Endometrial microvascular endothelial cells (primary cell): ENCODE results near the gene C5orf15. TPM values are rescaled to one million over a fixed set of nuclear protein-coding genes. Genes with fewer than 3 reads are reported as not detected.
"Not testable (repeated sequence)": the region's sequence is repeated elsewhere in the genome, so short reads cannot be mapped to it uniquely, and the experiment has no call there.

Experiments used
- in situ Hi-C: cut with HindIII; loops from 2 replicates; pipeline ENCODE4 v1.10.0; 2017; ENCODE audit warnings: low sequenced_read_pairs, low pct_unique_long_range_greater_than_20kb; ENCODE audit errors: inconsistent ontology term
- total RNA-seq: library from RNA; depleted of rRNA; stranded (reverse); fragments of >200 nt; gene quantifications from one replicate; pipeline ENCODE4 v1.2.3, GENCODE V29; 2015; ENCODE audit errors: inconsistent ontology term

The C5orf15 gene
- total RNA-seq, 1 donor from 2014 or later, result 40.9 TPM

DNA sequence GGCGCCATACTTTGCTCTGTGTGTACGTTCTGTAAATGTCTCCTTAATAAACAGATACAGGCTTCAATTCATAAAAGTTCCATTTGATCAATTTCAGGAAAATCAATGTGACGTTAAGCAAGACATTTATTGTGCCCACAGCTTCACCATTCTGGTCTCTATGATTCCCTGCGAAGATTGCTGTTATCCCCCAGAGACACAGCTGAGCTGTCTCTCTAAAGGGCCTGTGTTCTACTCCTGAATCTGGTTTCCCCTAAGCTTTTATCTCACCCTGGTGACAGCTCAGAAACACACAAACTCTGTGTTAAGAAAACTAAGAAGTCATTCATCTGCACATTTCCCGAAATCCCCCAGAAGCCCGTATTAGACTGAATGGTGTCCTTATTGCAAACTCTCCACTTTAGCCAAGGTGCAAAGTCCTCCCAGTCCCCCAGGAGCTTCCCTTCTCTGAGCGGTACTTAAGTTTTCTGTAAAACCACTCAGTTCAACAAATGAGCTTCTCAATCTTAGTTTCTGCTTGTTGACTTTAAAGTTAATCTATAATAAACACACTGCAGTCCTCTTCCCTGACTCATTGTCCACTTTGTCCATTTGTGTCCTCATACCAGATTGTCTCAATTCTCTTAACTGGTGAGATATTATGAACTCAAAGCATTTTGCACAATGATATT is 1.4 kb upstream of the C5orf15 start:
- in situ Hi-C loops, result no loop called here

GRCh38 chr5:133967698-133968203 is 674 bp downstream of the C5orf15 start:
- in situ Hi-C loops, result no loop called here

DNA sequence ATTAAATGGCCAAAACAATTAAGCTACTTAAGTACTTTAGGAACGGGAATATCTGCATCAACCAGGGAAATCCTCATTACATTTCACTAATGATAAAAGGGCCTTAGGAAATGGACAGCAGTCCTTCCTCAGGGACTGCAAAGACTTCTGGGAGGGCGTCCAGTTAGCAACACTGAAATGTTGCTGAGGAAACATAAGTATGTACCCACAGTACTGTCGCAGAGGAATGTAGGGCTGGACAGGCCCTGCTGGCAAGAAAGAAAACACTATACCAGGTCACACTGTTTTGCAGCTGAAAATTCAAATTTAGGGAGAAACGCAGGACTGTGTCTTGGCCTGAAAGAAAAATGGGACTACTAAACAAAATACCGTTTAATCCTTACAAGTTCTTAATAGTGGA is 1.3 kb downstream of the C5orf15 start:
- in situ Hi-C loops, result no loop called here

- in situ Hi-C loops, result no loop called here
Measured at GRCh38 chr5:133966090-133966489, 2.3 kb downstream of the C5orf15 start.

GRCh38 chr5:133963493-133964128 is 4.8 kb downstream of the C5orf15 start:
- in situ Hi-C loops, result no loop called here

DNA sequence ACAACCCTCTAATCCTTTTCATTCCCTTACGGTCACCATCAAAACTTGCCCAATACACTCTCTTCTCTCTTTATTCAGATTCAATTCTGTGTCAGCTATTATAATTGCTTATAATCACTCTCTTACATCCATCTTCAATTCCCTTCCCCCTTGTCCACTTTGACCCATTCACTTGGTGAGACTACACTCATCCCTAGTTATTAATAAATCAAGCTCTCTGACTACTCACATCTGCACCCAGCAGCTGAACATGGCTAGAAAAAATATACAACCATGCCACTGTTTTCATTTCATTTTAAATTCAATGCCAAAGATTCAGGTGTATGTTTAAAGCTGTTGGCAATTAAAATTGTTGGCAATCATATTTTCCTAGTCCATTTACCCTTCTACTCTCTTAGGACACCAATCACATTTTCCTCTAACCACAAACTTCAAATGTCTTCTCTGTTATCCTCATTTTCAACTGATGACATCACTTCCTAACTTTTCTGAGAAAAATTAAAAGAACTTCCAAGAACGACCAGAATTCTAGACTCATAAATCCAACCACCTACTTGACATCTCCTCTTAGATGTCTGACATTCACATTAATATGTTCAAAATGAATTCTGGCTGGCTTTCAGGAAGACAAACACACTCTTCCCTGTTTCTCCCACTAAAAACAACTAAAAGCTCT is 5.5 kb downstream of the C5orf15 start:
- in situ Hi-C loops, result no loop called here

DNA sequence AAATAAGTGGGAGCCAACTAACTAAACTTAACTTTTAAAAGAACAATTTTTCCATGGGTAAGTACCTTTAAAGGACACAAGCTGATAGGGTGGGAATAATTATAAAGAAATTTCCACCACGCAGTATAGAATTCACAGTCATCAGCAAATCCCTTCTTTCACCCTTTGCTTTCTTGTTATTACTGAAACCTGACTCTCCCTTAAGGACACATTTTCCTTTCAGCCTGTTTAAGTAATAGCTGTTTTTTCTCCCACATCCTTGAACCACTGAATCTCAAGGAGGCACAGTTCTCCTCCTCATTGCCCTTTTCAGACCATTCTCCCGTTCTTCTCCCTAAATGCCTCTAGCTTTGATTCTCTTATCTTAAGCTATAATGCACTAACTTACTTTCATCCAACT is 6.3 kb downstream of the C5orf15 start:
- in situ Hi-C loops, result no loop called here

- in situ Hi-C loops, result no loop called here
Measured at GRCh38 chr5:133959643-133960042, 8.8 kb downstream of the C5orf15 start.

DNA sequence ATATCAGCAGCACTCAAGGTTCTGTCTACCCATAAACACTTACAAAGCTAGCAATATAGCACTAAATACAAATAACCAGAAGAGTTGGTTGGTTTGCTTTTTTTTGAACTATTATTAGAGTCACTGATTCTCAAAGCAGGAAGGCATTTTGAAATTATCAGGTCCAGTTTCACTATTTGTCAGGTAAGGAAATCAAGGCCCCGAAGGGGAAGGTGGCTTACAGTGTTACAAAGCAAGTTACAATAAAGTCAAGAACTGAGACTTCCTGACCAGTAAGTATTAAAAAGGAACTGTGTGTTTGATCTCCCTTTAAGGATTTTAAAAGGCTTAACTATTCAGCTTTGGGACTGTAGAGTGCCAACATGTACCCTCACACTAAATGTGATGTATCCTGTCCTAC is 10.8 kb downstream of the C5orf15 start:
- in situ Hi-C loops, result no loop called here

GRCh38 chr5:133957080-133957479 is 11.3 kb downstream of the C5orf15 start:
- in situ Hi-C loops, result no loop called here

- in situ Hi-C loops, result not testable (repeated sequence)
Measured at GRCh38 chr5:133956196-133956595, 12.2 kb downstream of the C5orf15 start.

- in situ Hi-C loops, result no loop called here
Measured at GRCh38 chr5:133953568-133954145, 14.8 kb downstream of the C5orf15 start.

DNA sequence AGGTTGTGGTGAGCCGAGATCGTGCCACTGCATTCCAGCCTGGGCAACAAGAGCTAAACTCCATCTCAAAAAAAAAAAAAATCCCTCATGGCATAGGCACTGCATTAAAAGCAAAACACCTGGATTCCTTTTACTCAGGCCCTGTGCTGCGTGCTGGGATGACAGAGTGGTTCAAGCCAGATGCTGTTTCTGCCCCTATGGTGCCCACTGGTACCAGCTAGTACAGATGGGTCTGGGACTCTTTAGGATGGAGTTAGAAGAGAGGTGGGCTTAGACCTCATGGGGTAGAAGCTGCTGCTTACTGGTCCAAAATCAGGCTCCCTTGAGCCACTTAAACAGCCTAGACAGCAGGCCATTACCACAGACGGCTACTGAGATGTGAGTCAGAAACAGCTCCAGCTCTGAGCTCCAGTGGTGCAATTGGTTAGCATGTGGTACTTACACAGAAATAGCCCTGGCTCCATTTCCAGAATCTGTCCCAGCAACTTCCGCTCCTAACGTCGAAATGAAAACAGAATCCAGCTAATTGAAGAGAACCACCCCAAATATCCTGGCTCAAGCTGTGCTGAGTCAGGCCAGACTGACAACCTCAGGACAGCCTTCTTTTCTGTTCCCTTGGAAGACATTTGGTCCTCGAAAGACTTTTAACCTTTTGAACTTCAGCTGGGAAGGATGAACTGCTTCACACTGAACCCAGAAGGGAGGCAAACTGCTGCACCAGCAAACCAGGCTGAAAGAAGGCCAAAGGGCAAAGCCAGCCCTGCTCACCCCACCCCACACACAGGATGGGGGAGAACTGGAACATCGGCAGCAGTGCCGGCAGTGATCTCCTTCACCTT is 15.5 kb downstream of the C5orf15 start:
- in situ Hi-C loops, result no loop called here

GRCh38 chr5:133950821-133951612 is 17.4 kb downstream of the C5orf15 start:
- in situ Hi-C loops, result no loop called here

DNA sequence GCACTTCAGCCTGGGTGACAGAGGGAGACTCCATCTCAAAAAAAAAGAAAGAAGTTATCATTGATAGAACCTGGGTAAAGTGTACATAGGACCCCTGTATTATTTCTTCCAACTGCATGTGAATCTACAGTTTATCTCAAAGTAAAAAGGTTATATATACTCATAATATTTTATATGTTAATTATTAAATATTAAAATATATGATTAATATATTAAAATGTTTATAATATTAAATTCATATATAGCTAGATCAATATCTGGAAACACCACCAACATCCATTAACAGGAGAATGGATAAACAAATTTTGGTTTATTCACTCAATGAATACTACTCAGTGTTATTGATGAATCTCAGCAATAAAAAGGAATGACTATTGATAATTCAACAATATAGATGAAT is 19.7 kb downstream of the C5orf15 start:
- in situ Hi-C loops, result no loop called here

- in situ Hi-C loops, result no loop called here
Measured at GRCh38 chr5:133947431-133947841, 21.0 kb downstream of the C5orf15 start.

DNA sequence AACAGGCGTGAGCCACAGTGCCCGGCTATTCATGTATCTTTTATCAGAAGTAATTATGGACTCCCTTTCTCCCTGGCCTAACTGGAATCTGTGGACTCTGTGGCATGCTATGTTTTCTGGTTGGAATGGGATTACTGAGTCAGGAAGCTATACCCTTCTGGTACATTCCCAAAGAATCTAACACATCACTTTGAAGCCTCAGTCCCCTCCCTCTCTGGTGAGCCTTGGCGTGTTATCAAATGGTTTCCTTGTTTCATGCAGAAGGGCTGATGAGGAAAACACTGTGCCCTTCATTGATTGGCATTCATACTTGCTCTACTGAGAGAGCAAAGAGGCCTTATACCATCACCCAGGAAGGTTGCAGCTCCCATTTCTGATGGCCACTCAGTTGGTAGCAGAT is 22.9 kb downstream of the C5orf15 start:
- in situ Hi-C loops, result no loop called here
